H1 (cell line): Measurements from ENCODE around the gene LIFR. TPM values are rescaled to one million over a fixed set of nuclear protein-coding genes. Genes with fewer than 3 reads are reported as not detected.
A peak's percentile ranks its signal among the peaks of the same experiment; 100 is the strongest.

ENCODE experiments used
- CTCF ChIA-PET: fragments of 300-600 bp; sonication (Branson Sonifier 250); formaldehyde crosslinking; loops from one replicate; lab custom pipeline; 2021; ENCODE audit not compliant: partially characterized antibody; lab: Charles Lee
- POLR2A ChIA-PET: fragments of 300-600 bp; sonication (Branson Sonifier 250); formaldehyde crosslinking; loops from one replicate; lab custom pipeline; 2021; ENCODE audit warnings: inconsistent platforms; ENCODE audit not compliant: partially characterized antibody; lab: Charles Lee
- DNase-seq, 2 experiments: peaks; one replicate each; pipeline versions ENCODE4 v3.0.0 to v3.0.0-alpha.2; 2010 to 2022; ENCODE audit warnings: low spot score in 2 of 2, low read depth in 1 of 2, mixed read lengths in 1 of 2
- FAIRE-seq: peaks from 2 replicates; lab custom pipeline; 2011; peaks lifted over from hg19 to GRCh38; lab: Jason Lieb, UNC
- H2AFZ ChIP-seq: 2 replicates; pipeline ENCODE4 v1.8.1; 2012; ENCODE audit warnings: low read length, inconsistent platforms
- H2AK5ac ChIP-seq: 2 replicates; pipeline ENCODE4 v1.6.1; 2013; ENCODE audit warnings: low read depth, low read length
- H2BK120ac ChIP-seq: replicated peaks from 2 replicates; pipeline ENCODE3; 2013; ENCODE audit warnings: low read depth, low read length, inconsistent platforms
- H2BK12ac ChIP-seq: 2 replicates; pipeline ENCODE4 v1.6.1; 2013; ENCODE audit warnings: low read depth, low read length
- H2BK15ac ChIP-seq: 2 replicates; pipeline ENCODE4 v1.6.1; 2013; ENCODE audit warnings: low read length
- H2BK20ac ChIP-seq: 2 replicates; pipeline ENCODE4 v1.6.1; 2013; ENCODE audit warnings: low read length
- H2BK5ac ChIP-seq: 2 replicates; pipeline ENCODE4 v1.6.1; 2013; ENCODE audit warnings: low read depth, low read length
- H3K14ac ChIP-seq: 2 replicates; pipeline ENCODE4 v1.6.1; 2013; ENCODE audit warnings: inconsistent platforms; ENCODE audit not compliant: insufficient read length
- H3K18ac ChIP-seq: 2 replicates; pipeline ENCODE4 v1.6.1; 2013; ENCODE audit warnings: low read length; ENCODE audit errors: extremely low read depth
- H3K23ac ChIP-seq: 2 replicates; pipeline ENCODE4 v1.6.1; 2013; ENCODE audit warnings: inconsistent platforms; ENCODE audit not compliant: insufficient read length
- H3K23me2 ChIP-seq: 2 replicates; pipeline ENCODE4 v1.6.1; 2013; ENCODE audit warnings: low read depth, low read length
- H3K27ac ChIP-seq: 2 replicates; pipeline ENCODE4 v1.6.1; 2011; ENCODE audit warnings: low read depth, low read length, inconsistent platforms
- H3K27me3 ChIP-seq, 4 experiments: replicated peaks in 1 of 4; 1 replicate in 1 of 4; 2 replicates in 3 of 4; pipeline versions ENCODE4 v1.6.1 to v1.8.1; 2011 to 2013; ENCODE audit warnings: low read length in 3 of 4, mild to moderate bottlenecking in 3 of 4, inconsistent platforms in 2 of 4, mixed read lengths in 2 of 4, moderate library complexity in 1 of 4; ENCODE audit not compliant: control insufficient read depth in 3 of 4, insufficient read depth in 3 of 4; ENCODE audit errors: extremely low read depth in 1 of 4
- H3K36me3 ChIP-seq, 4 experiments: 2 replicates each; pipeline versions ENCODE4 v1.6.1 to v1.8.1; 2011 to 2013; ENCODE audit warnings: mild to moderate bottlenecking in 4 of 4, low read length in 3 of 4, moderate library complexity in 2 of 4, control low read depth in 1 of 4, inconsistent platforms in 1 of 4; ENCODE audit not compliant: insufficient read depth in 4 of 4, control insufficient read depth in 2 of 4
- H3K4ac ChIP-seq: replicated peaks from 2 replicates; pipeline ENCODE3; 2013; ENCODE audit warnings: low read length, low read depth, mixed read lengths, inconsistent platforms; ENCODE audit not compliant: insufficient read length
- H3K4me1 ChIP-seq, 4 experiments: replicated peaks in 1 of 4; 1 replicate in 1 of 4; 2 replicates in 3 of 4; pipeline versions ENCODE4 v1.6.1 to v1.8.1; 2011 to 2013; ENCODE audit warnings: low read length in 3 of 4, inconsistent platforms in 2 of 4, mixed read lengths in 1 of 4; ENCODE audit not compliant: insufficient read depth in 4 of 4, control insufficient read depth in 3 of 4
- H3K4me2 ChIP-seq, 2 experiments: 2 replicates each; pipeline versions ENCODE4 v1.6.1 to v1.8.1; 2011 to 2013; ENCODE audit warnings: low read depth in 2 of 2, low read length in 2 of 2, control low read depth in 1 of 2, inconsistent platforms in 1 of 2, mild to moderate bottlenecking in 1 of 2; ENCODE audit not compliant: insufficient read depth in 1 of 2
- H3K4me3 ChIP-seq, 4 experiments: fragments of 200-600, 300-600 bp in 1 of 4; sonication (generic), shearing (Covaris generic), sonication (Bioruptor Twin) in 1 of 4; 2 replicates each; pipeline versions ENCODE4 v1.5.1 to v1.8.1; 2011 to 2016; ENCODE audit warnings: low read length in 4 of 4, low read depth in 3 of 4, control low read depth in 2 of 4, inconsistent platforms in 2 of 4, mild to moderate bottlenecking in 2 of 4, mixed read lengths in 1 of 4, moderate library complexity in 1 of 4; ENCODE audit not compliant: insufficient read depth in 2 of 4; ENCODE audit errors: extremely low read depth in 1 of 4
- H3K56ac ChIP-seq: replicated peaks from 2 replicates; pipeline ENCODE3; 2013; ENCODE audit warnings: low read depth, mild to moderate bottlenecking, mixed read lengths, low read length, inconsistent platforms; ENCODE audit not compliant: insufficient read length
- H3K79me1 ChIP-seq: 2 replicates; pipeline ENCODE4 v1.6.1; 2013; ENCODE audit warnings: low read depth, low read length, control low read depth
- H3K79me2 ChIP-seq, 2 experiments: 2 replicates each; pipeline versions ENCODE4 v1.6.1 to v1.8.1; 2012 to 2013; ENCODE audit warnings: low read length in 2 of 2, mild to moderate bottlenecking in 2 of 2, inconsistent platforms in 1 of 2; ENCODE audit not compliant: insufficient read depth in 2 of 2, control insufficient read depth in 1 of 2
- H3K9ac ChIP-seq, 4 experiments: replicated peaks in 1 of 4; 1 replicate in 1 of 4; 2 replicates in 3 of 4; pipeline versions ENCODE4 v1.6.1 to v1.8.1; 2011 to 2013; ENCODE audit warnings: low read depth in 3 of 4, low read length in 3 of 4, control low read depth in 2 of 4, mild to moderate bottlenecking in 2 of 4, moderate library complexity in 2 of 4, inconsistent platforms in 1 of 4; ENCODE audit errors: extremely low read depth in 1 of 4
- H3K9me3 ChIP-seq, 2 experiments: 2 replicates each; pipeline versions ENCODE4 v1.6.1 to v1.8.1; 2012 to 2013; ENCODE audit warnings: mild to moderate bottlenecking in 2 of 2, moderate library complexity in 2 of 2, control low read depth in 1 of 2, inconsistent platforms in 1 of 2, low read depth in 1 of 2, low read length in 1 of 2, mixed read lengths in 1 of 2; ENCODE audit not compliant: insufficient read depth in 2 of 2
- H4K20me1 ChIP-seq, 2 experiments: replicated peaks in 1 of 2; 2 replicates each; pipeline versions ENCODE3 to v1.8.1; 2011 to 2013; ENCODE audit warnings: inconsistent platforms in 2 of 2, low read length in 2 of 2, mild to moderate bottlenecking in 1 of 2; ENCODE audit not compliant: insufficient read depth in 2 of 2, control insufficient read depth in 1 of 2
- H4K5ac ChIP-seq: 2 replicates; pipeline ENCODE4 v1.6.1; 2013; ENCODE audit warnings: low read length, low read depth, mixed read lengths, inconsistent platforms; ENCODE audit not compliant: insufficient read length
- H4K8ac ChIP-seq: 2 replicates; pipeline ENCODE4 v1.8.0; 2013; ENCODE audit warnings: mild to moderate bottlenecking, moderate library complexity, low read length, inconsistent platforms; ENCODE audit not compliant: insufficient read depth; ENCODE audit errors: extremely low read depth
- H4K91ac ChIP-seq: replicated peaks from 2 replicates; pipeline ENCODE3; 2013; ENCODE audit warnings: low read length, mixed read lengths, inconsistent platforms; ENCODE audit not compliant: insufficient read length
- FOSL1 ChIP-seq: IDR thresholded peaks from 2 replicates; pipeline ENCODE4 v1.6.1; 2011; ENCODE audit warnings: mild to moderate bottlenecking, low read depth, low read length, moderate library complexity; ENCODE audit not compliant: insufficient read depth
- MAFK ChIP-seq: IDR thresholded peaks from 2 replicates; pipeline ENCODE4 v1.6.1; 2012; ENCODE audit warnings: low read depth, mild to moderate bottlenecking, improper control_type of control experiment, low read length
- WGBS, 2 experiments: shearing (Covaris generic) in 1 of 2; methylation state at CpG; one replicate each; pipeline versions ENCODE4 v1.1.6 to v1.1.7; 2013 to 2015; ENCODE audit warnings: low lambda C conversion rate in 2 of 2, mixed read lengths in 2 of 2, inconsistent platforms in 1 of 2, low coverage in 1 of 2, missing lambda C conversion rate in 1 of 2; ENCODE audit not compliant: insufficient replicate concordance in 2 of 2, insufficient coverage in 1 of 2, insufficient read length in 1 of 2; ENCODE audit errors: extremely low coverage in 1 of 2, missing lambda C conversion rate in 1 of 2; 5-methylcytosine and 5-hydroxymethylcytosine counted together
- polyA plus RNA-seq, 7 experiments: library from polyadenylated mRNA; depleted of rRNA in 3 of 7; stranded (reverse) in 5 of 7; unstranded in 2 of 7; fragments of >200 nt in 5 of 7; fragments of 200-250 nt in 2 of 7; gene quantifications; 1 replicate in 5 of 7; 2 replicates in 1 of 7; 4 replicates in 1 of 7; pipeline versions ENCODE4 v1.2.1 to v1.2.3, GENCODE V29; 2011 to 2013; ENCODE audit warnings: missing spikeins in 2 of 7, mixed read lengths in 2 of 7
- total RNA-seq: library from RNA; stranded (reverse); fragmentation: NEBNext Ultra II Directional; extraction: Animal tissue kit (Norgen Biotek cat#: 25700); gene quantifications from 2 replicates; pipeline ENCODE4 v1.2.1, GENCODE V29; 2021

The LIFR gene
- total and polyA plus RNA-seq, 2 of the 8 experiments (the other 6 are each of a cell fraction or from before 2014, with no cell fraction given): 2.0 to 18.9 TPM

DNA sequence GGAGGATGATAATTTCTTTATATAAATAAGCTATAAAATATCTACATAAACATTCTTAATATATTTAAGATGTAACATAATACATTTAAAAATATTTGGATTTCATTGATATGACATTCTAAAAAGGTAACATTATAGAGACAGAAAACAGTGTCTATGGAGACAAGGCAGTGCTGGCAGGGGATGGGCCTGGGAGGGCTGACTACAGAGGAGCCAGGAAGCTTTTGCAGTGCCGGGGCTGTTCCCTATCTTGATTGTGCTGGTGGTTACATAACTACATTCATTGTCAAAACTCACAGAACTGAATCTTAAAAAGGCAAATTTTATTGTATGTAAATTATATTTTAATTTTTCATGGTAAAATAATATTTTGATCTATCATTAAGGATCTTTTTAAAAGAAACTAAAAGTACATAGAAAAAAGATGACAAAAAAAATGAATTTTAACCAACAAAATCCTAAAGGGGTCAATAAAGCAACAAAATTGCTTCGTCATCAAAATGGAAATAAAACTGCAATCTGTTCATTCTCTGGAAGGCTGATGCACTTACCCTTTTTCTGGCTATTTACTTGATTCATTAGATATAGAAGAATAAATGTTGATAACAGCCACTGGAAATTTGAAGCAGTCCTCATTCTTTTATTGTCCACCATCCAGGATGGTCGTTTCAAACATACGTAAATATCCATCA, 26.3 kb downstream of the LIFR start:
- peaks cover 0 to 15% (median 6%) of the 10 kb centered on the region in 4 experiments; a peak in 5 of 7 replicates for H3K4me1 ChIP-seq
- H3K56ac ChIP-seq: no peak overlapping the region
- no peak overlapping the region for H2BK5ac ChIP-seq
- H3K4me2 ChIP-seq: no peak overlapping the region
- no peak overlapping the region for H3K4me3 ChIP-seq
- H3K36me3 ChIP-seq: no peaks in the 10 kb centered on the region
- FAIRE-seq: no peak
- no peak for TF ChIP-seq FOSL1
- TF ChIP-seq MAFK: peak; percentile 66; the same call in 1 of the 2 replicates
- H2BK12ac ChIP-seq: no peak overlapping the region
- H4K20me1 ChIP-seq: no peaks in the 10 kb centered on the region
- no peak for DNase-seq
- no peak overlapping the region for H3K27ac ChIP-seq
- no peak overlapping the region for H3K9ac ChIP-seq
- no peaks in the 10 kb centered on the region for H3K27me3 ChIP-seq
- H3K4ac ChIP-seq: no peak overlapping the region
- 93% methylated on average over 4 of the region's 4 CpGs; no CpG with 5 or more reads in 1 of the 2 experiments for WGBS, 2 experiments
- no peaks in the 10 kb centered on the region for H3K9me3 ChIP-seq
- H3K14ac ChIP-seq: no peak overlapping the region
- H3K23ac ChIP-seq: no peak overlapping the region
- no peaks in the 10 kb centered on the region for H3K23me2 ChIP-seq
- ChIA-PET POLR2A (no interaction called here), CTCF (interaction anchor here (0.6 to 1.0 kb wide), 3 partner anchors 10 to 88 kb away, joined by 3 to 4 read pairs (median 3); no protein-coding TSS in a partner anchor)
- H3K18ac ChIP-seq: no peak overlapping the region
- no peak overlapping the region for H4K5ac ChIP-seq
- H3K79me1 ChIP-seq: peaks cover 2% of the 10 kb centered on the region
- peaks cover 0 to 24% of the 10 kb centered on the region in 2 experiments; a peak in 2 of 4 replicates for H3K79me2 ChIP-seq
- no peak overlapping the region for H2BK15ac ChIP-seq
- H4K91ac ChIP-seq: no peak overlapping the region
- no peak overlapping the region for H4K8ac ChIP-seq
- H2AFZ ChIP-seq: no peak overlapping the region
- no peak overlapping the region for H2AK5ac ChIP-seq
- H2BK20ac ChIP-seq: no peak overlapping the region
- no peak overlapping the region for H2BK120ac ChIP-seq
